Activated CD4-positive, CD25-positive, alpha-beta regulatory T cell treated with anti-CD3 and anti-CD28 coated beads, Interleukin-2, amount 50 U/mL, for 24 hours (primary cell): Measurements from ENCODE around the gene ZNHIT3.
"Not testable (repeated sequence)": the region's sequence is repeated elsewhere in the genome, so short reads cannot be mapped to it uniquely, and the experiment has no call there.

ENCODE experiments used
- ATAC-seq, 2 donors: fragments of 150-1000 bp; cut with Tn5 transposase; one replicate each; pipeline ENCODE4 v1.10.0; 2021; ENCODE audit warnings: mild to moderate bottlenecking in 1 of 2, moderate library complexity in 1 of 2

ZNHIT3 gene

DNA sequence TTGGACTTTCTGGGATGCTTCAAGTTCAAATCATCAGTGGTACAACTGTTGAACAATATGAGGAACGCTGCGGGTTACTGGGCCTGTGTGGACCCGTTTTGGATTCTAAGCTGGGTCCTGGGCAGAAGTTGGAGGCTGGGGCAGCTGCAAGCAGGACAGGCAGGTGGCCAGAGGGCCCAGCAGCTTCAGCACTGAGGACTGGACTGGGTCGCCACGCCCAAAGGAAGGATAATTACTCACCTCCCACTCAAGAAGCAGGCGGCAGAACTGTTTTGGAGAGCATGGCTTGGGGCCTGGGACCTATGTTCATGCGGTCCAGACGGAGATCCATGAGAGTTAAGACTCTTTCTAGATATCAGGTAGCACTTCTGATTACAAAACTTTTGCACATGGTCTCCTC lies 1.5 kb upstream of the ZNHIT3 start:
- no peak for ATAC-seq

DNA sequence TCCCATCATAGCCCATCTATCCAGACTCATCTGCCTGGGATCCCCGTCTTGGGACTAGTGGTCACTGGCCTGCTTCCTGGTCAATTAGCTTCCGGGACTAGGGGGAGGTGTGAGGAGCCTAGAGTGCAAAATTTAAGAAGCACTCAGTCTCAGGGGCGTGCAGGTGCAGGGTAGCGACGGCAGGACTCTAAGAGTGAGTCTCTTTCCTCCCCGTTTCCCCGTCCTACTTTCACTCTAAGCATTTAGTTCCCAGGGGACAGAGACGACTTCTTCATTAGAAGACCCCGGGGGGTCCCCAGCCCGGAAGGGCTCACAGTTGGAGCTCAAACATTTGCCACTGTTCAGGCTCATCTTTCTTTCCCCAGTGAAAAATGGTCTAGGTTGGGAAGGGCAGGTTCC lies 677 bp upstream of the ZNHIT3 start:
- ATAC-seq, result no peak

DNA sequence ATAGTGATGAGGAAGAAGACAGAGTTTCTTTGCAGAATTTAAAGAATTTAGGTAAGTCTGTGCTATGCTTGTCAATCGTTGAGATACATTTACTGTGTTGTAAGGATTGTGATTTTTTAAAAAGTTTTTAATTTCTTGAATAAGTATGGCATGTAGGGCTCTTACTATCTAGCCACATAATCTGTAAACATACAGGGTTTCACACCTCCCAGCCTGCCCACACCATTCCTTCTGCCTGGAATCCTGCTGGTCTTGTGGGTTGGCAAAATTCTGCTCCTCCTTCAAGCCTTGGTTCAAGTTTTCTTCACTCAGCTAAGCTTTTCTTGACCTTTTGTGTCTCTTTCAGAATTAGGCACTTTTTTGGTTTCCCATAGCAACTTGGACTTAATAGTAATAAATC lies 7.5 kb downstream of the ZNHIT3 start:
- no peak for ATAC-seq

DNA sequence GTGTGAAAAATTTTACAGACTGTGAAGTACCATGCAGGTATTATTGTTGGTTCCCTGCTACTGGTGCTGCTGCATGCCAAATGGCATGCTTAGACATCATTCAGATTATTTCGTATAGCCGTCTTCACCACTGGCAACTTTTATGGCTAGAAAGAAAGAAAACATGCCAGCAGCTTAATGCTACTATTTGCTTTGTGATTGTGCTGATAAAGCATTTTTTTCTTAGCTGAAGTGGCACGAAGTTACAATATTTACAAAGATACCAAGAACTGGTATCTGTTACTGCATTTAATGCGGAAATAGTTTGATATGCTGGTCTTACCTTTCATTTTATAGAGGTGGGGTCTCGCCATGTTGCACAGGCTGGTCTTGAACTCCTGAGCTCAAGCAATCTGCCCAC lies 8.2 kb downstream of the ZNHIT3 start:
- no peak for ATAC-seq

DNA sequence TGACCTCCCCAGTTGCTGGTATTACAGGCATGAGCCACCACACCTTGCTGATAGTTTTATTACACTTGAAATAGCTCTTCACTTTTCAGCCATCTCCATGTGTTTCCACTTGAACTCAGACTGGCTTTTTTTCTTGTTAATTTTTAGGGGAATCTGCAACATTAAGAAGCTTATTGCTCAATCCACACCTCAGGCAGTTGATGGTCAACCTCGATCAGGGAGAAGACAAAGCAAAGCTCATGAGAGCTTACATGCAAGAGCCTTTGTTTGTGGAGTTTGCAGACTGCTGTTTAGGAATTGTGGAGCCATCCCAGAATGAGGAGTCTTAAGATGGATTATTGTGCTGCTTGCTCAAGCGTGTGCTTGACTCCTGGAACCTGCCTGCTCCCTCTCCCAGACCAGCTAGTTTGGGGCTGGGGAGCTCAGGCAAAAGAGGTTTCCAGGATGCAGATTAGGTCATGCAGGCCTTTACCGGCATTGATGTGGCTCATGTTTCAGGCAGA lies 8.6 kb downstream of the ZNHIT3 start:
- no peak for ATAC-seq

DNA sequence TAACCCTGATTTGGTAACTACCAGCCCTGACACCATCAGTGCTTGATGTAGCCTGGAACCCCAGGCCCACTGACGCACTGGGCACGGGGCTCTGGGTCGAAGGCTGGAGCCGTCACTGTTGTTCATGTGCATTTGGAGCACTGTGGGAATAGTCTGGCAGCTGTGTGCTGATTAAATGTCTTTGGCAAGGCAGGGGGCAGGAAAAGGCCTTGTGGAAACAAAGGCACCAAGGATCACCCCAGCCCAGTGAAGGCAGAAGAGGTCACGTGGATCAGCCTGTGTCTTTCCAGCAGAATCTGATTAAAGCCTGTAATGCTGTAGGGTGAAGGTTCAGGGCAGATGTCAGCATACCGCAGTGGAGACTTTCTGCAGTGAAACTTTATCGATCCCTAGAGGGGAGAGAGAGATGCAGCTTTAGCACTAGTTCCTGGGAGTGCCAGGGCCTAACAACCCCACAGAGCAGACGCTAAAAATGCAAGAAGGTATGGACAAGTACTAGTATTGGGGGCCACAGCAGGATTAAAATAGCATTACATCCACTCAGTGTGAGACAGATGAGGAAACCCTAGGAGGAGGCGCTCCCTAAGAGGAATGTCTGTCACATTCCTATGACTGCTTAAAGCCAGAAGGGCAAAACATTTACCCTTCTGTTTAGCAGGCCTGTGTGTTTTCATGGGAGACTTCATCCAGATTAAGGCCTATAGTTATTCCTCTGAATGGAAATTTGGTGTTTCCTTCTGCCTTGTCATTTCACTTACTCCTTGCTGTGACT lies 9.7 kb downstream of the ZNHIT3 start:
- no peak for ATAC-seq

DNA sequence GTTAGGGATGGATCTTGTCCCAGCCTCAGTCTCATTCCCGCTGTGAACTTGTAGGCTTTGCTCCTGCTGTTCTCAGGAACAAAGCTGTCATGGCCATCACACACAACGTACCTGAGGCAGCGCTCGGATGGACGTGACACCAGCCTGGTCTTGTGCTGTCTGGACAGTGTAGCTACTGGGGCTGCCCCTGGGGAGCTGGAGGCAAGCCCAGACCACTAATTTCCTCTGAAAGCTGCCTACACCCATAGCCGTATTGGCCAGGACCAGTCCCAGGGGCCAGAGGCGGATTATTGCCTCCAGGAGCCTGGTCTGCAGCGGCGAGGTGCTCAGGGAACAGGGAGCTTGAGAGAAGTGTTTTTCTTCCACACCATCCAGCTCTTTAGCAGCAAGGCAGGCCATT lies 11.7 kb downstream of the ZNHIT3 start:
- ATAC-seq, result no peak

DNA sequence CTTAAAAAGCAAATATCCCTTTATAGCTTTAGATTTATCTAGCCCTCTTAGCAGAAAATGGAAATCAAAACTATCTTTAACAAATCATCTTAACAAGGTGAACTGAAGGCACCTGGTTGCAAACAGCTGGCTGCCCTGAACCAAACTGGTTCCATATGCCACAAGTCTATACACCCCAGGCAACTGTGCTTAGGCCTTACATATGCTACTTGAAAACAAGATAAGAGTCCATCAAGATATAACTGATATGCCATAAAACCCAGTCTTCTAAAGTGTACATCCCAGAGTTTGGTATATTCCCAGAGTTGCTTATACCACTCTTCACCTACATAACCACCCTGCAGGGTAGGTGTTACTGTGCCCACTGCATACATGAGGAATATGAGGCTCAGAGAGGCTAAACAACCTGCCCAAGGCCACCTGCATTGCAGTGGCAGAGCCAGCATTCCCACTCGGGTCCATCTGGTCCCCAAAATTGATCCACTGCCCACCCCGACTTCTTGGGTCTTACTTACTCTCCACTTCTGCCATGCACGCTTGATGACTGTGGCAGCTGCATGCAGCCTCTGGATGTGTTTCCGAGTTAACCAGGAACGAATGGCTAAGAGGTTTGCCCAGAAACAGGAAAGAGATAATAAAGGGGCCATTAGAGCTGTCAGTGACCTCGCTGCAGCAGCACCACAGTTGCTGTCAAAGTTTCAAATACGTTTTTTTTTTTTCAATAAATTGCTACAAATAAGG lies 12.2 kb downstream of the ZNHIT3 start:
- ATAC-seq, result no peak

DNA sequence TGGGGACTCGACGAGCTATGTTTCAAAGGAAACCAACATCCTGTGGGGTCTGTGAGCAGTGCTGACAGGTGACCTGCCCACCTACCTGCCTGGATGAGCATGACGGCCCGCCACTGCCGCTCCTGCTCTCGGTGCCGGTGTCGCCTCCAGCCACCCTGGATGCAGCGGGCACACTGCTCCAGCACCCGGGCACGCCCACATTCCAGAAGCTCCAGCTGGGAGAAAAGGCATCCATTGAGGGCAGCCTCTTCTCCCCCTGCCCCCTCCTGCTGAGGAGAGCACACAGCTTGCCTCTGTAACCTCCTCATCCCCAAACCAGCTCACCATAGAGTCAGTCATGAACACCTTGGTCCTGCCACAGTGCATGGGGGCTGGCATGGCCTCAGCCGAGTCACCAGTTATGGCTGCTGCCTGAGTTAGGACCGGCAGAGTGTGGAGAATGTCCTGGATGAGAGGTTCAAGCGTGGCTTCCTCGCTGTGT lies 14.3 kb downstream of the ZNHIT3 start:
- no peak for ATAC-seq

DNA sequence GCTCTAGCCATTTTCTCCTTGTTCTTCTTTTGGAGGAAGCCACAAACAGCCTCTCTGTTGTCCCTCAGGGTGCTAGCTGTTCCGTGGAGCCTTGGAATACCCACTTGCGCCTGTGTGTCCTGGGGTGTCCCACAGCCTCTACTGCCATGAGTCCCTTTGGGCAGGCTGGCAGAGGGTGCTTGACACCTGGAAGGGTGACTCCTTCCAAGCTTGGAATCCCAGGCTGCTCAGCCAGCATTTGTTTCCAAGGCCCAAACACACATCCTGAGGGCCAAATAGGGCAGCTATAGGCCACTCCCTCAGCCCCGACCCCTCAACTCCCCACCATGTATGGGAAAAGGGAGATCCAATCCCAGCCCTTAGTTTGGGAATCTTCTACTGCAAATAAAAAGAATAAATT lies 14.9 kb downstream of the ZNHIT3 start:
- no peak for ATAC-seq

DNA sequence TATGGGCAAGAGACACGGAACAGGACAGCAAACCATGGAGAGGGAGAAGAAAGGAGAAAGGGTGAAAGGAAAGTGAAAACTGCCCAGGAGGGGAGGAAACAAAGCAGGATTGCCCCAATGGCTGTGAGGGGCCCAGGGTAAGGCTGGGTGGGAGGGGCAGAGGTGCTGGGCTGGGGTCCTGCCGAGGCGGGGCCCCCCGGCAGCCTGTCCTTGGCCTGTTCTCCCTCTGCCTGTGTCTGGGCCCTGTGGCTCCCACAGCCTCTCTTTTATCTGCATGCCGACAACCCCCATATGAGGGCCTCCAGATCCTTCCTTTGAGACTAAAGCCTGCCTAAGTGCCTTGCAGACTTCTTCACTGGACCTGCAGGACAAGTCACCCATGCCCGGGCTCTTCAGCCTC lies 15.5 kb downstream of the ZNHIT3 start:
- ATAC-seq, result no peak

DNA sequence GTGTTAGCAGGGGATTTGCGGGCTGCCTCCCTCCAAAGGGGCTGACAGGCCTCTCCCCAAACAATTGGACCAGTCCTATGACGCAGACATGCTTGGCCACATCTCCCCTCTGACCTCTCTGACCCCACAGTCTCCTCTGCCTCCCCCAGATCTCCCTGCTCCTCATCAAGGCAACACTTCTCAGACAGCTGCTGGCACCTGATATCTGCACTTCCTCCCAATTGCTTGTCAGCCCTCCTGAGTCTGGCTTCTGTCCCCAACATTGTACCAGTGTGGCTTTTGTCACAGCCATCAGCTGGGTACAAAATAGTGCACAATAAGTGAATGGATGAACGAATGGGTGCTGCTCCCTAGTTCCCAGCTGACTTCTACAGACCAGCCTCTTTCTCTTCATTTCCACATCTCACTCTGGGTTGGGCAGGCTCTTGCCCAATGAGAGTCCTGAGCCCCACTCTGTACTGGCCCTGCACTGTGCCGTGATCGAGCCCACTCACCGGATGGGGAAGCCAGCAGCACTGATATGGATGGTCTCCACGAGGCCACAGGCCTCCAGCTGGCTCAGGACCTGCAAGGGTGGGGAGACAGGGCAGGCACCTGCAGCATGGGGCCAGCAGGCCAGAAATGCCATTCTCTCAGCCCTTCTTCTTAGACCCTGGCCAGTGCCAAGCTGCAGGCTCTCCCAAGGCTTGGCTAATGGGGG lies 17.1 kb downstream of the ZNHIT3 start:
- no peak for ATAC-seq

DNA sequence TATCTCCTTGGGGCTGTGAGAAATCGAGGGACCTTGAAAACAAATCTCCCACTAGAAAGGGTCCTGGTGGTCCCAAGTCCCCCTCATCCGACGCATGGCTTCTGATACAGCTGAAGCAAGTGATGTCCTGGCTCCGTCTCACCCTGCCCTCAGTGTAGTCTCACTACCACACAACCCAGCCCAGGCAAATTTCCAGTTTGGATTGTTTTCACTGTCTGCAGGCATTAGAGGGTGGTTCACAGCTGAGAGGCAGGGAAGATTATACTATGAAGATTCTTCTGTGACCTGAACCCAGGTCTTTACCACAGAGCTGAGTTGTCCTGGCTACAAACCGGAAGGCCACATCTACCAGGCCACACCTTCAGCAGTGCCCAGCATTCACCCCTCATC lies 17.7 kb downstream of the ZNHIT3 start:
- no peak for ATAC-seq

DNA sequence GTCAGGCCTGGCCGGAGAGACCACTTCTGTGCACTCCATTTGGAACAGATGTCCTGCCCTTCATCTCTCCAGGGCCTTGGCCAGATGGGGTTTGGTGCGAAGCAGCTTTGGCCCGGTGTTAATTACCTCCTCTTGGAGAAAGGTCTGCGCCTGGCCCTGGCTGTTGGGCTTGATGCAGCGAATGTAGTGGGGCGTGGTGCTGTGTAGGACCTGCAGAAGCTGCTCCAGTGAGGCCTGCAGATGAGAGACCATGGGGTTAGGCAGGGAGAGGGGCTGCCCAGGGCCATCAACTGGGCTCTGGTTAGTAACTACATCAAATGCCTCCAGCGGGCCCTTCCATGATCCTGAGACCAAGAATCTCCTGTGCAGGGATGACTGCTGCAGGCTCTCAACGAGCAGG lies 18.7 kb downstream of the ZNHIT3 start:
- no peak for ATAC-seq

DNA sequence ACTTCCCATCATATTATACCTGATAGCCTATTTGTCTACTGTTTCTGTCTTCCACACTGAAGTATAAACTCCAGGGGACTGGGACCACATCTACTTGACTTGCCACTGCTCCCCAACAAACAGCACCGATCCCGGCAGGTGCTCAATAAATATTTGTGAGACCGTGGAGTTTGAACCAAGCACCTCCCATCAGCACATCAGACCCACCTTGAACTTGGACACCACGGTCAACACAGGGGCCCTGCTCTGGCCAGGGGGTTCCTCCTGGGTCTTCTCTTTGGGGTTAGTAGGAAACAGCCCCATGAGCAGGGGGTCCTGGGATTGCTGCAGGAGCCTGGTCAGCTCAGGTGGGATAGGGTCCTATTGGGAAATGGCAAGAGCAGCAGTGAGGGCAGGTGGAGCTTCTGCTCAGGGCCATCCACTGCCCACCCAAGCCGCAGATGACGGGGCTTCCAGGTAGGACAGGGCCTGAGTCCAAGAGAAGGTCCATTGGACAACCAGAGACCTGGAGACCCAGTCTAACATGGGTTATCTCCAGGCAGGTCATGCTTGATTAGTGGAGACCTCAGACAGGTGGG lies 19.9 kb downstream of the ZNHIT3 start:
- ATAC-seq, result no peak

DNA sequence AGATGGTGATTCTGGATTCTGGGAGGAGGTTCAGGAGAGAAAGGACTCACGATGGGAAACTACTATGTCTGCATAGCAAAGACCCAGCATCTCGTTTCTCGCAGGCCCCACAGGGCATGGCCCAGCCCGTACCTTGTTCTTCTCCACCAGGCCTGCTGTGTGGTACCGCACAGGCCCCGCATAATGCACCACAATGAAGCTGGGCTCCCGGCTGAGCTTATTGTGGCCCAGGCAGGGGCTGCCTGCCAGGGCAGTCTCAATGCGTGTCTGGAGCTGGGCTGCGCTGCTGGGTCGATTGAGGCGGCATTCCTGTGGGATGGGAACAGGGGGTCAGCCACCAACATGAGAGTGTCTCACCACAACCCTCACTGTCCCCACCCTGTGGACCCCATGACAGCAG lies 20.4 kb downstream of the ZNHIT3 start:
- no peak for ATAC-seq

DNA sequence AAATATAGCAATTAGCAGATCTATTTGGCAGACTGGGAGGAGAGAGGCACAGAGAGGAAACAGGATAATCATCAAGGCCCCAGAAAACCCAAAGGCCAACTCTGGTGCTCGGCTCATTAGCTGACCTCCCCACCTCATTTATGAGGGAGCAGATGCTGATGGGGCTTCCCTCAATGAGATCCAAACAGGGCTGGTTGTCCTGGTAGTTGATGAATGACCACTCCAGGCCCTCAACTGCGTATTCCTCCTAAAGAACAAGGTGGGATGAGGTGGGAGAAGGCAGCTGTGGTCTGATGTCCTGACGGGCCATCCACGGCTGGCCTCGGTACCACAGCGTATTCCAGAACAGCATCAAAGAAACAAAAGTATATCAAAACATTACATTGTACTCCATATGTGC lies 20.8 kb downstream of the ZNHIT3 start:
- ATAC-seq, result no peak

DNA sequence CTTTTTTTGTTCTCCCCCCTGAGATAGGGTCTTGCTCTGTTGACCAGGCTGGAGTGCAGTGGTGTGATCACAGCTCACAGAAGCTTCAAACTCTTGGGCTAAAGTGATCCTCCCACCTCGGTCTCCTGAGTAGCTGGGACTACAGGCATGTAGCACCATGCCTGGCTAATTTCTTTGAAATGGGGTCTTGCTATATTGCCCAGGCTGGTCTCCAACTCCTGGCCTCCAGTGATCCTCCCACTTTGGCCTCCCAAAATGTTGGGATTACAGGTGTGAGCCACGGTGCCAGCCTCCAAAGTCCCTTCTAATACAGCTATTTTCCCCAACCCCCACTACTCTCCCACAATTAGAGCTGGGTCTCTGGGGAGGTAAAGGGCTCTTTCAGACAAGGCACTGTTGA lies 22.0 kb downstream of the ZNHIT3 start:
- not testable (repeated sequence) for ATAC-seq

DNA sequence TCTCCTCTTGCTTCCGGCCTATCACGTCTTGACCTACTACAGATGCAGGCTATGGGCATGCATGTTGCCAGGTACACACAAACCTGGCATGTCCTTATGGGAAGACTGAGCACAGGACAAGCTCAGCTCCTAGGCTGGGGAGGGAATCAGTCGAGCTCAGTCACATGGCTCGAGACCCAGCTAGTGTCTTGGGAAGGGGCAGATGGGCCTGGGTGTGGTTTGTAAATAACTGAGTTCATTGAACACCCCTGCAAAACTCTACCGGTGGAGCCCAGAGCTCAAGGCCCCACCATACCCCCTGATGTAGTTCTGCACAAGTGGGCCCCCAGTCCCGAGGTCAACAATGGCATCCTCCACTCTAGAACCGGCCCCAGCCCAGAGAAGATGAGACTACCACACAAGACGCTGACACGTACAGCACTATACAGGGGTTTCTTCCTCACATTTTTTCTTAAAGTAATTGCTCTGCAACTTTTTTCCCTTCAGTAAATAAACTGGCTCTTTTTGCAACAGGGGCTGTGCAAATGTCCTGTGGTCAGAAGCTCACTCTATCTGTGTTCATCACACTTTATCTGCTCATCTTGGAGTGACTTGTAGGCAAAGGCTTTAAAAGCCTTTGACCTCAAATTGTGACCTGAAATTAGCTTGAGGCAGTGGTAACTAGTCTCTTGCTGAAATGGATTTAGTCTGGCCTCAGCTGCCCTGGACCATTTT lies 22.9 kb downstream of the ZNHIT3 start:
- no peak for ATAC-seq

DNA sequence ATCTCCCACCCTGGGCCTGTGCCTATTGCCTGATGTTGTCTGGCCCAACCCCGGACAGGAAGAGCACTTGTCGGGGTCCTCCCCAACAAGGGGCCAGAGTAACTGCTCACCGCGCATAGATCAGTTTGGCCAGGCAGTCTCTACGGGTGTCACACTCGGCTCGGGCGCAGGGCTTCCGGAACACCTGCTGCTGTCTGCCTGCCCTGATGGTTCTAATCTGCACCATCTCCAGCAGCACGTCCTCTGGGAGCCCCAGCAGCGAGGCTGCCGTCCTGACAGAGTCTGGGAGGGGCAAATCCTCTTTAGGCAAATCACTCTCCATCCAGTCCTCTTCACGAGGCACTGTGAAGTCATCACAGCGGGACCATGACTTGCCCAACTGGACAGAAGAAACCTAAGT lies 24.2 kb downstream of the ZNHIT3 start:
- no peak for ATAC-seq

DNA sequence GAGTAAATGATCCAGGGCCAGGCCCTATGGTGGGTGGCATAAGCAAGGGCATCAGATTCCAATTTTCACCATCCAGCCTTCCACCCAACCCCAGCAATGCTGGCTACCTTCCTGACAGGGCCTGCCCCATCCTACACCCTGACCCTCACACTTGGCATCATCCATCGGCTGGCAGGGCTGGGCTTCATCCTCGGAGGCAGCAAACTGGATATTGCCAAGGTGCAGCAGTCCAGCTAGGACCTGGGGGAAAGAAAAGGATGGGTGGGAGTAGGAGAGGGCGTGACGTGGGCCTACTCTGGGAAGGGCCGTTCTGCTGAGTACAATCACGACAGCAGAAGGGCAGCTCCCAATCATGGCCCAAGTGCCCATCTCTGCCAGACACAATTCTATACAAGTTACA lies 24.7 kb downstream of the ZNHIT3 start:
- no peak for ATAC-seq

DNA sequence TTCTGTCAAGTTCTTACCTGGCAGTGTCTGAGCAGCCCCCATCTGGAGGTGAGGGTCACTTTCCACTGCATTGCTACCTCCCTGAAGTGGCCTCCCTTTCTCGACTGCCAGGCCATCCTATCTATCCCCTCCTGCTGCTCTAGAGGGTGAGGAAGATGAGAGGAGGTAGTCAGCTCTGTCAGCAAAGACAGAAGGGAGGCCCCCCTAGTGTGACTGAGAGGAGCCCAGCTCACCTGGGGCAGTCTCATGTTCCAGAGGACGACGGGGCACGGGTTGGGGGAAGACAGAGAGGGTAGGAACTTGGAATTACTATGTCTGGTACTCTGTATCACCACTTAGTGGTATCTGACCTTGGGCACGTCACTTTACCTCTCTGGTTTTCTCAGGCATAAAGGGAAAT lies 26.2 kb downstream of the ZNHIT3 start:
- no peak for ATAC-seq

DNA sequence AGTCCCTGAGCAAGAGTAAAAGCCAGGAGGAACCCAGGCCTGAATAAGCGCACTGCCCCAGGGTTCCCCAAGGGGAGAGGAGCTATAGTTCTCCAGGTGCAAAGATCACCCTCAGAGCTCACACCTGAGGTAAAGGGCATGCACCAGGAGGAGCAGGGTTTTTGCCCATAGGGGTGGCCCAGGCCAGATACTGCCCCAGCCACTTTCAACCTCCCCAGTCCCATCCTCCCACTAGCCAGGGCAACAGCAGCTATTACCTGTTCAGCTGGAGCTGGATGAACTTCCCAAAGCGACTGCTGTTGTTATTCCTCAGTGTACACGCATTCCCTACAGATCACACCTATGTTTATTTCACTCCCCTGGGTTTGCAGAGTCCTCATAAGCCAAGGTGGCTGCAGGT lies 28.4 kb downstream of the ZNHIT3 start:
- no peak for ATAC-seq
